ENCODE data around the gene MDC1.
"Not testable (repeated sequence)": the region's sequence is repeated elsewhere in the genome, so short reads cannot be mapped to it uniquely, and the experiment has no call there.

Gene MDC1

DNA sequence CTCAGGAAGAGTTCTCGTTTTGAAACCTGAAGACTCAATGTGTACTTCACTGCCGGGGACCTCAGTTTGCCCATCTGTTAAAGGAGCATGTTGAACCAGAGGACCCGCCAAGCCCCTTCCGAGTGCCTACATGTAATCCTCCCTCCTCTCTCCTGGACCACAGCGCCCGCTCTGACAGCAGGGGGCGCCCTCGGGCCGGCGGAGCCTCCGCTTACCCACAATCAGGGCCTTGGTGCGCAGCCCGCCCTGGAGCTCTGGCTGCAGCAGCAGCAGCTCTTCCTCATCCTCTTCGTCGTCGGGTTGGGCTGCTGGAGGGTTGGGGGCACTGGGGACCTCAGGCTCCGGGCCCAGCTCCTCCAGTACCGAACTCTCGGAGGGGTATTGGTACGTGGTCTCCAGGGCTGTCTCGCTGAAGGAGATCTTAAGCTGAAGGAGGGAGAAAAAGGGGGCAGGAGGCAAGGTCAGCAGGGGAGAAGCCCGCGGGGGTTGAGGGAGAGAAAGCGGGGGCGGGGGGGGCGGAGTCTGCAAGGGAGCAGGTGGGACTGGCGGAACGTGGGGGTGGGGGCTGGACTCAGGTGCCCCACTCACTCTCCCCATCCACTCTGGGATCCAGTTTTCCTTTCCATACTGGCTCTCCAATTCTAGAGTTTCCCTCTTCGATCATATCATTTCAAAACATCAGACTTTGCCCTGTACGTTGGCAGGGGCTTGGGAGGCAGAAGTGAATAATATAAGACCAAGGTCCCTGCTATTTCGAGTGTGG is 37.9 kb downstream of the MDC1 start:
- peak; percentile 94 for DNase-seq

DNA sequence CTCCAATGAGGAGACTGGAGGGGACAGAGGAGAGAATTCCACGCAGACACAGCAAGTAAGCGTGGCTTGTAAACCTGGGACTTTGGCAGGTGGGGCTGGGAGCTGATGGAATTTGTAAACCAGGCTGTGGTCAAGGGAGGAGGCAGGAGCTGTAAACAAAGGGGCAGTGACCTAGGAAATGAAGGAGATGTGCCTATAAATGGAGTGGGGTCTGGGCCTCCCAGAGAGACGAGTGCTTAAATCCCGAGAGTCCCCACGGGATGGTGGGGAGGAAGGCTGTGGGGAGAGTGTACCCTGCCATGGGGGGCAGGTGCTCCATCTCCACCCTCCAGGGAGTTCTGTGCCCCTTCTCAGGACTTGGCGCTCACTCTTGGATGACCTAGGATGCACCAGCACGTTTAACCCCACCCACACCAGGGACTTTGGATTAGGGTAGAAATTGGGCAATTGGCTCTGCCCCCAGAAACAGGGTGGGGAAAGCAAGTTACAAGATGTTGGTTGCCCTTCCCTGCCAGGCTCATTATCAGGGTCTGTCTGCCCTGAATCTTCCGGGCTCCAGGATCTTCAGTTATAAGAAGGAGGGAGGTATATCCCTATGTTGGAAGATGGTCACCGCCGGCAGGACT is 40.3 kb downstream of the MDC1 start:
- no peak for DNase-seq

DNA sequence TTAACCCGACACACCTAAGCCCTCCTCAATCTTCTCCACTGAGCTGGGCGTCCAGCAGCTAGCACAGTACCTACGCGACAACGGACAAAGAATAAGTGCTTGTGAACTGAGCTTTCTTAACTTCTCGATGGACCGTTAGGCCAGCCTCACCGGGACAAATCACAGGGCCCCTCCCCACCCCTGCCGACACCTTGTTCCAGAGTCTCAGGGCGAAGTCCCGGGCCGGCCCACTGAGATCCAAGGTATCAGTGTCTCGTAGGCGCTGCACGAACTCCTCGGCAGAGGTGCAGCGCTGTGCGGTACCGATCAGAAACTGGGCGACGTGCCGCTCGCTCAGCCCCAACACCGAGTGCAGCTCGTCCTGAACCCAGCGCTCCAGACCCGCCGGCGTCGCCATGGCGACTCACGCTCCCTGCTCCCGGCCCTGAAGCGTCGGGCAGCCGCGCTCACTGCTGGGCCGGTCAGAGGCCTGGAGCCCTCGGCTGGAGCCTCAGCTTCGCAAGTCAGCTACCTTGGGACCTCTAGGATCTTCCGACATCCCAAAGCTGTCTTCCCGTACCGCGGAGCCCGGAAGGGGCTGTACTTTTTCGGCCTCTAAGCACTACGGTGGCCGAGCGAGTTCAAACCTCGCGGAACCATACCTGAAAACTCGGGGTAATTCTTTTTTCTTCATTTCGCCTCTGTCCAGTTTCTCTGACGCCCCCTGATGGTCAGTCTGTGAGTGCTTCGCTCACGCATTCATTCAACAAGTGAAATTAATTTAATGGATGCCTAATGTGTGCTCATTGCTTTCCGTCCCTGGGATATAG is 44.4 kb downstream of the MDC1 start, which contains the start of gene DHX16:
Gene DHX16, minus strand, starts transcription at position 562 of the 809 bp plus-strand sequence. Its CDS starts 165 bp downstream, at position 397.
- peak; percentile 92 for DNase-seq

DNA sequence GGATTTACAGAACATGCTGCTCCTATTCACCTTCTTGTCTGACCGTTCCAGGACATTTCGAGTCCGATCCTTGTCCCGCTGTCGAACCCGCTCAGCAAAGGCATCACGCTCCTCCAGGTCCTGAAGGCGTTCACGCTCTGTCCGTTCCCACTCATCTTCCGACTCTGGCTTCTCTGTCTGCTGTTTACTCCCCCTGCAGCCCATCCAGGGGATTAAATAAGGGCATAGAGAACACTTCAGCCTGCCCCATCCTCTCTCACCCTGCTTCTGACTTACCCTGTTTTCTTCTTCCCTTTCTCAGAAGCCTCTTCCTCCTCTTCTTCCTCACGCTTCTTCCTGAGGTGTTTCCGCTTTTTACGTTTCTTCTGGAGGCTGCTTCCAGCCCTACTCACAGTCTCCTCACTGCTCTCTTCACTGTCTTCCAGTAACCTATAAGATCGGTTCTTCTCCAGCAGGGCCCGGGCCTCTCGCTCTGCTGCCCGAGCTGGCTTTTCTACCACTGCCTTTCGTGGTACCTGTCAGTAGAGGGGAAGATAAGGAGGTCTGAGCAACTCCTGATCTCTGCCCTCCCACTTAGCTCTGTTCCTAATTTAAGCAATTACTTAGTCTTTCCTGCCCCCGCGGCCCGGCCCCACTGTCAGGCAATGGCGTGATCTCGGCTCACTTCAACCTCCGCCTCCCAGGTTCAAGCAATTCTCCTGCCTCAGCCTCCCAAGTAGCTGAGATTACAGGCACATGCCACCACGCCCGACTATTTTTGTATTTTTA is 46.1 kb downstream of the MDC1 start:
- DNase-seq, result no peak

DNA sequence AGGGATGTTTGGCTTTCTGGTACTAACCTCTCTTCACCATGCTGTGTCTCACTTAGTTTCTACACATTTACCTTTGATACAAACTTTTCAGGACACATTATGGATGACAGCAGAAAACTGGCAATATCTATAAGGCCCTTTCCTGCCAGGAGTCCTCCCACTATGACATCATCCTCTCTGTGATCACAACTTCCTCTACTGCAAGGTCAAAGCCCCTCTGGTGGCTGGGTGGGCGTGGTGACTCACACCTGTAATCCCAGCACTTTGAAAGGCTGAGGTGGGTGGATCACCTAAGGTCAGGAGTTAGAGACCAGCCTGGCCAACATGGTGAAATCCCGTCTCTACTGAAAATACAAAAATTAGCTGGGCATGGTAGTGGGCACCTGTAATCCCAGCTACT is 50.8 kb downstream of the MDC1 start:
- DNase-seq, result not testable (repeated sequence)

DNA sequence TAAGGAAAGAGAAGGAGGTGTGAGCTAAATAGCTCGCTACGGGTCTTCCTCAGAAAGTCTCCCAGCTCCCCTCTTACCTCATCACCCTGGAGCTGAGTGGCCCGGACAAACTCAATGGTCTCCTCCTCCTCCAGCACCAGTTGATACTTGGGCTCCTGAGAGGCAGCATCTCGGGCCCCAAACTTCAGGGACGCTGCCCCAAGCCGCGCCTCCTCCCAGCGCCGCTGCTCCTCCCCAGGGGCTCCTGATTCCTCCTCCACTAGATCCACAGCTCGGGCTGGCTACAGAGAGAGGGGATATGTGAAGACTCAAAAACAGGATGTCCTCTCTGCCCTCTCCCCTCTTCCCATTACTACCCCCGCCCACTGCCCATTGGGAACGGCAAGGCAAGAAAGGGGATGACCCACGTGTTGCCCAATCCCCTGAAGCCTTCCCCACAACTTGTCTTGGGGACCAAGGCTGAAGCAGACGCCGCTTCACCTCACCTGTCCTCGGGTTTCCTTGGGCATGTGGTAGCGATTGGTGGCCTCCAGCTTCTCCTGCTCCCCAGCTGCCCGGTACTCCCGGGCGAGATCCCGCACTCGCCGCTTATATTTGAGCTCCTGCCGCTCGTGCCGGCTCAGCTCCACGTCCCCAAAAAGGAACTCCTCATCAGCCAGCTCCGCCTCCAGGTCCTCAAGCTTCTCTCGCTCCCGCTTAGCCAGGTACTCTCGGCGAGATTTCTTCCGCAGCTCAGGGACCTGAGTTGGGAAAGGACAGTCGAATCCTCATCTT is 51.9 kb downstream of the MDC1 start:
- DNase-seq, result no peak

DNA sequence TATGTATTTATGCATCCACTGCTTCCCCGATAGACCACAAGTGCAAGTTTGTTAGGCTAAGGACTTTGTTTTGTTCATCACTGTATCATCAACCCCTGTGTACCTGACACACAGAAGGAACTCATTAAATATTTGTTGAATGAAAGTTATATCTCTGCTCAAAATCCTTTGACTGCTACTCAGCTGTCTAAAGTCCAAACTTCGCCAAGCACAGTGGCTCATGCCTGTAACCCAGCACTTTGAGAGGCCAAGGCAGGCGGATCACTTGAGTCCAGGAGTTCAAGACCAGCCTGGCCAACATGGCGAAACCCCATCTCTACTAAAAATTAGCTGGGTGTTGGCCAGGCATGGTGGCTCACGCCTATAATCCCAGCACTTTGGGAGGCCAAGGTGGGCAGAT is 59.2 kb downstream of the MDC1 start:
- not testable (repeated sequence) for DNase-seq

DNA sequence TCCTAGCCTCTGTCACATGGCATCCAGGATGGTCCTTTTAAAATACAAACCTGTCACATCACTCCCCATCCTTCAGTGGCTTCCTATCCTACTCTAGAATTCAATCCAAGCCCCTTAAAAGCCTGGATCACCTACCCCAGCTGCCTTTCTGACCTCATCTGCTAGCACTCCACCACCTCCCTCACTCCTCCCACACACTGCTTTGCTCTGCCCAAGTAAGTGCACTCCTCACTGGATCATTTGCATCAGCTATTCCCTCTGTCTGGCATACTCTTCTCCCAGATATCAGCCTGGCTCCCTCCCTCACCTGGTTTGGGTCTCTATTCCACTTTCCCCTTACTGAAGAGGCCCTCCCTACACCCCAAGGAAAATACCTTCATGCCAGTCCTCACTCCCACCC is 59.6 kb downstream of the MDC1 start:
- DNase-seq, result no peak

DNA sequence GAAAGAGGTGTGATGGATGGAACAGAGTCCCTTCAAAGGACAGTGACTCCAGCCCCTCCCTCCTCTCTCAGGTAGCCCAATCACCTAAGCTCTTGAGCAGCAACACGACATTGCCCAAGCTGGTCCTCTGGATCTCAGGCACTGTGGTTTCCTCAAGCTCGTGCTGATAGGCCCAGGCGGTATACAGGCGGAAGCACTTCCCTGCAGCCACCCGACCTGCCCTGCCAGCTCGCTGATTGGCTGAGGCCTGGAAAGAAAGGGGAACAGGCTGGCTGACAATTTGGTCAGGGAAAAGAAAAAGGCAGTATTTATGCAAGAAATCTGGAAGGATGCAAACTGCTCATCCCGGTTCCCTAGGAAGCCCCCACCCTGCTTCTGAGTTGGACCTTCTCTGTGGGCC is 60.6 kb downstream of the MDC1 start:
- DNase-seq, result no peak

DNA sequence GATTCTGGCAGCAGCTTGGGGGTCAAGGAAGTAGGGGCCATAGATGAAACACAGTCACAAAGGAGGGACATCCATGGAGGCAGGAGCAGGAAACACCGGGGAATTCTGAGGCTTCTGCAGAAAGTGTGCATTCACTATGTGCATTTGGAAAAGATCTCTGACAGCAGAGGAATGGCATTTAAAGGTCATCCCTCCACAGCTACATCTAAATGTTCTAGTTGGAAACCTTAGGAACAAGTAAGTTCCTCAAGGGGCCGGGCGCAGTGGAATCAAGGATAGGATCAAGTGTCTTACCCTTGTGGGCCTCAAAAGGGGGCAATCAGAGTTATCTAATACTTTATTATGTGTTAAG is 61.4 kb downstream of the MDC1 start:
- DNase-seq, result no peak

DNA sequence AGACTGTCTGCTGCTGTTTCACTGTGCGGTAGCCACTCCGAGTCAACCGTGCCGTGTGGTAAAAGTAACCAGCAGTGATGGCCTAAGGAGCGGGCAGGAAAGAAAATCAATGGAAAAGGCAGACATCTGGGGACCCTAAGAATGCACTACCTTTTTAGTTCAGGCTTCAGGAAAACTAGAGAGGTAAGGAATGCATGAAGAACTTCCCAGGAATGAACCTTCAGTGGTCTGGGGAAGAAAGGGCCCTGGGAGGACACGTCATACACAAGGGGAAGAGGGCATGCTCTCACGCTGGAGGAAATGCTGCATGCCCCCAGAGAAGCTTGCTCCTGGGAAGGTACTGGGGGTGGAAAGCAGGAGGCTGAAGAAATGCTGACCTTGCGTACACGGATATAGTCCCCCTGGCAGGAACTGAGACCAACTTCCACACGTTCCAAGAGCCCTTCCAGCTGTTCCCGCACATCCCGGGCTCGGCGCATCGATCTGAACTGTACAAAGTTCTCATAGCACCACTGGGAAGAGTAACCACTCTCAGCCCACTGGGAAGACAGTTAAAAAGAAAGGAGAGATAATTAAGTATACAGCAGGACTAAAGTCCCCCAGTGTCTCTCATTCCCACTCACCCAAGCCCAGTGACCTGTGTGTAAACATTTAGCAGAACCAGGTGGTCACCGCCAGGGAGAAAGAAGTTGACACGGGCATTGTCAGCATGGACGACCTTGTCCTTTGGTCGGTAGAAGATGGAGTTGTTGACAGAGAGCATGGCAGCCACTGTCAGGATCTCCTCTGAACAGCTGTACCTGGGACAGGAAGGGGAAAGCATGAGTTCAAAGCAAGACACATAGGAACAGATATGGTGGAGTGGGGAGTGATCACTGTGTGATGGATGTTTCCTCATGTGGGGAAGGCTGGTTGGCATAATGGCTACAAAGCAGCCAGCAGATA is 62.0 kb downstream of the MDC1 start:
- DNase-seq, result no peak

DNA sequence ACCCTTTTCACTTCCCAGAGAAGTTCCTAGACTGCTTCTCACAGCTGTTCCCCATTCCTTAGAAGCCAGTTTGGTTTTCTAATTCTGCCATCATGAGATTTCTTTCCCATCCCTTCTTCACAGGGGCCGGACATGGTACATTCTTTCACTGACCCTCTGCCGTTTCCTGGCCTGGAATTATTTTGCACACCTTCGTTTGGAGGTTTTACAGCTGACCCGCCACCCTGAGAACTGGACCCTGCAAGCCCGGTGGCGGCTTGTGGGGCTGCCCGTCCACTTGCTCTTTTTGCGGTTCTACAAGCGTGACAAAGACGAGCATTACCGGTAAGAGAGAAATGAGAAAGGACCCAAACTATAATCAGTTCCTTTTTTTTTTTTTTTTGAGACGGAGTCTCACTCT is 65.9 kb downstream of the MDC1 start:
- no peak for DNase-seq
